PC-9 (cell line): ENCODE data around the gene NOP56.
"Not testable (repeated sequence)": the region's sequence is repeated elsewhere in the genome, so short reads cannot be mapped to it uniquely, and the experiment has no call there.

Experiments
- CTCF ChIP-seq: fragments of 200-600 bp; sonication (generic); conservative IDR thresholded peaks from 2 replicates; pipeline ENCODE4 v1.6.1; 2017; ENCODE audit warnings: mixed run types, antibody characterized with exemption, mild to moderate bottlenecking, moderate library complexity
- EZH2 ChIP-seq: fragments of 200-600 bp; sonication (generic); IDR thresholded peaks from 2 replicates; pipeline ENCODE4 v1.8.0; 2017; ENCODE audit warnings: antibody characterized with exemption, low read depth

- not testable (repeated sequence) for TF ChIP-seq CTCF, EZH2
Observed at GRCh38 chr20:2695984-2696525, 43.6 kb downstream of the NOP56 start.
